ENCODE measurements around the gene TRMT11. TPM values are rescaled to one million over a fixed set of nuclear protein-coding genes. Genes with fewer than 3 reads are reported as not detected.

The TRMT11 gene
- total RNA-seq, 4 donors from 2014 or later, result 16.1 to 24.9 (median 18.8) TPM

- peaks cover 4 to 5% (median 5%) of the 10 kb centered on the region in 4 donors for H3K4me1 ChIP-seq
- TF ChIP-seq CTCF (IDR thresholded peaks at IDR 0.05) (no peak), EP300 (IDR thresholded peaks at IDR 0.05) (no peak), POLR2AphosphoS5 (IDR thresholded peaks at IDR 0.05) (no peak), POLR2A (IDR thresholded peaks at IDR 0.05; ENCODE audit: low read depth) (no peak)
- H3K27me3 ChIP-seq, result peaks cover 0 to 8% (median 0%) of the 10 kb centered on the region in 4 donors
- DNase-seq (ENCODE audit: extremely low spot score), result no peak
- H3K4me3 ChIP-seq, result no peak overlapping the region
- WGBS, result 85% methylated on average over 1 of the region's 1 CpG
- intact Hi-C loops (cut with DNase I), result loop anchor here (10.0 kb wide), 1 partner anchor 647 kb away; the partner anchor contains the start of gene HDDC2
- no peaks in the 10 kb centered on the region for H3K36me3 ChIP-seq
- H3K27ac ChIP-seq (replicated peaks in 1 of 4), result no peak overlapping the region
- H3K9me3 ChIP-seq, result no peaks in the 10 kb centered on the region
Measured at GRCh38 chr6:125951323-125951722, 35.0 kb upstream of the TRMT11 start.

GRCh38 chr6:125952764-125953501 is 33.4 kb upstream of the TRMT11 start:
- H3K36me3 ChIP-seq, result no peaks in the 10 kb centered on the region
- DNase-seq (ENCODE audit: extremely low spot score), result no peak
- H3K9me3 ChIP-seq, result no peaks in the 10 kb centered on the region
- 72% methylated on average over 5 of the region's 7 CpGs for WGBS
- H3K27ac ChIP-seq (replicated peaks in 1 of 4), result no peak overlapping the region
- no peak for TF ChIP-seq POLR2AphosphoS5 (IDR thresholded peaks at IDR 0.05)
- TF ChIP-seq EP300 (IDR thresholded peaks at IDR 0.05), result no peak
- TF ChIP-seq CTCF (IDR thresholded peaks at IDR 0.05), result no peak
- TF ChIP-seq POLR2A (IDR thresholded peaks at IDR 0.05; ENCODE audit: low read depth), result no peak
- peaks cover 0 to 8% (median 0%) of the 10 kb centered on the region in 4 donors for H3K27me3 ChIP-seq
- no peak overlapping the region for H3K4me3 ChIP-seq
- H3K4me1 ChIP-seq, result peaks cover 6 to 12% (median 11%) of the 10 kb centered on the region in 4 donors
- intact Hi-C loops (cut with DNase I), result loop anchor here (10.0 kb wide), 1 partner anchor 648 kb away; the partner anchor contains the start of gene HDDC2

DNA sequence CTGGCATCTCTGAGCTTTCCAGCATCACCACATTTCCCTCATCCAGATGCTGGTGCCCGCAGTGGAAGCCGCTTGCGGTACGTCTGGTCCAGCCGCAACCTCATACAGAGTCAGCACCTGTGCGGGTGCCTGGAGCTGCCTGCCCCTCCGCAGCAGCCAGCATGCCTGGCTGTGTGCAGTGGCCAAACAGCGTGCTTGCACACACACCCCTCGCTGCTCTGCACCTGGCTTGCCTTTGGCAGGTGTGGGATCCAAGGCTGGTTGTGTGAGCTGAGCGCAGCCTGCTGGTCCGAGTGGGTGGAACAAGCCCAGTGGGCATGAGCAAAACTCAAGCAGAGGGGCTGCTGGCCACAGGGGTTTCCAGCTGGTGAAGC is 32.9 kb upstream of the TRMT11 start:
- H3K27ac ChIP-seq (replicated peaks in 1 of 4), result no peak overlapping the region
- H3K27me3 ChIP-seq, result peaks cover 0 to 8% (median 0%) of the 10 kb centered on the region in 4 donors
- H3K4me3 ChIP-seq, result no peak overlapping the region
- WGBS, result 80% methylated on average over 2 of the region's 11 CpGs
- peaks cover 10 to 17% (median 17%) of the 10 kb centered on the region in 4 donors for H3K4me1 ChIP-seq
- TF ChIP-seq POLR2A (IDR thresholded peaks at IDR 0.05; ENCODE audit: low read depth) (no peak), CTCF (IDR thresholded peaks at IDR 0.05) (no peak), POLR2AphosphoS5 (IDR thresholded peaks at IDR 0.05) (no peak), EP300 (IDR thresholded peaks at IDR 0.05) (no peak)
- intact Hi-C loops (cut with DNase I), result loop anchor here (10.0 kb wide), 1 partner anchor 649 kb away; the partner anchor contains the start of gene HDDC2
- no peaks in the 10 kb centered on the region for H3K36me3 ChIP-seq
- no peaks in the 10 kb centered on the region for H3K9me3 ChIP-seq
- DNase-seq (ENCODE audit: extremely low spot score), result no peak

- H3K27ac ChIP-seq (replicated peaks in 1 of 4), result no peak overlapping the region
- no peak overlapping the region for H3K4me3 ChIP-seq
- DNase-seq (ENCODE audit: extremely low spot score), result no peak
- intact Hi-C loops (cut with DNase I), result loop anchor here (10.0 kb wide), 1 partner anchor 650 kb away; the partner anchor contains the start of gene HDDC2
- H3K9me3 ChIP-seq, result no peaks in the 10 kb centered on the region
- H3K27me3 ChIP-seq, result peaks cover 0 to 8% (median 0%) of the 10 kb centered on the region in 4 donors
- 50% methylated on average over 5 of the region's 5 CpGs for WGBS
- H3K4me1 ChIP-seq, result peaks cover 10 to 28% (median 26%) of the 10 kb centered on the region in 4 donors
- no peak for TF ChIP-seq POLR2A (IDR thresholded peaks at IDR 0.05; ENCODE audit: low read depth)
- TF ChIP-seq CTCF (IDR thresholded peaks at IDR 0.05), result no peak
- TF ChIP-seq EP300 (IDR thresholded peaks at IDR 0.05), result no peak
- TF ChIP-seq POLR2AphosphoS5 (IDR thresholded peaks at IDR 0.05), result no peak
- no peaks in the 10 kb centered on the region for H3K36me3 ChIP-seq
Measured at GRCh38 chr6:125954735-125955339, 31.5 kb upstream of the TRMT11 start.

Data from esophagus muscularis mucosa (tissue), 4 donors.